Sciatic nerve (tissue), 2 donors: ENCODE results near the gene ALDH1L2. TPM values are rescaled to one million over a fixed set of nuclear protein-coding genes. Genes with fewer than 3 reads are reported as not detected.
"Not testable (repeated sequence)": the region's sequence is repeated elsewhere in the genome, so short reads cannot be mapped to it uniquely, and the experiment has no call there.

Experiments used
- ATAC-seq: fragments of 200-7000 bp; cut with Tn5 transposase; one replicate; pipeline ENCODE4 v1.9.1; 2020; ENCODE audit warnings: mild to moderate bottlenecking, moderate library complexity
- DNase-seq: peaks from one replicate; pipeline ENCODE4 v3.0.0-alpha.2; 2020; ENCODE audit warnings: low spot score
- intact Hi-C: fragments of 100-400 bp; cut with DNase I; formaldehyde crosslinking; loops from one replicate; pipeline ENCODE4 v1.14.2; 2022
- total RNA-seq: library from RNA; stranded (reverse); fragmentation: NEBNext Ultra II Directional; extraction: Animal tissue kit (Norgen Biotek cat#: 25700); gene quantifications from one replicate; pipeline ENCODE4 v1.2.1, GENCODE V29; 2021
- donor health status: DM: no; HTN: no; CAD: no.
- donor health status: DM: no; HTN: no; CAD: no.

ALDH1L2 gene
- 11.3 TPM for total RNA-seq

GRCh38 chr12:105084251-105085250 lies at the start of gene ALDH1L2:
Gene ALDH1L2, minus strand, starts transcription at chr12:105084458. Its CDS starts 22 bp downstream, at chr12:105084436.
- DNase-seq (peak; percentile 90), ATAC-seq (peak; percentile 95)
- intact Hi-C loops = no loop called here

GRCh38 chr12:105120551-105120950 lies 36.3 kb upstream of the ALDH1L2 start:
- intact Hi-C loops = no loop called here
- DNase-seq (no peak), ATAC-seq (no peak)

GRCh38 chr12:105116969-105117368 lies 32.7 kb upstream of the ALDH1L2 start:
- intact Hi-C loops = no loop called here
- DNase-seq (no peak), ATAC-seq (no peak)

GRCh38 chr12:105113094-105113493 lies 28.8 kb upstream of the ALDH1L2 start:
- DNase-seq (no peak), ATAC-seq (no peak)
- intact Hi-C loops = no loop called here

- intact Hi-C loops = no loop called here
- no peak for ATAC-seq
- no peak for DNase-seq
These were observed 26.6 kb upstream of the ALDH1L2 start for GRCh38 chr12:105110851-105111250.

GRCh38 chr12:105109465-105110212 lies 25.4 kb upstream of the ALDH1L2 start:
- no peak for ATAC-seq
- intact Hi-C loops = no loop called here
- DNase-seq = no peak

- intact Hi-C loops = no loop called here
These were observed 23.5 kb upstream of the ALDH1L2 start, which contains the start of gene WASHC4 for GRCh38 chr12:105107494-105108371. Gene WASHC4, plus strand, starts transcription at chr12:105107731. Its CDS starts 70 bp downstream, at chr12:105107801.

GRCh38 chr12:105107171-105107493 lies 22.9 kb upstream of the ALDH1L2 start:
- ATAC-seq = peak; percentile 42
- intact Hi-C loops = no loop called here
- DNase-seq = no peak

More at GRCh38 chr12:105107494-105108371, 23.5 kb upstream of the ALDH1L2 start, which contains the start of gene WASHC4:
- peak; percentile 97 for DNase-seq
- peak; percentile 99 for ATAC-seq

- DNase-seq = no peak
- intact Hi-C loops = no loop called here
- no peak for ATAC-seq
These were observed 22.4 kb upstream of the ALDH1L2 start for GRCh38 chr12:105106621-105107020.

- intact Hi-C loops = no loop called here
- ATAC-seq (no peak), DNase-seq (no peak)
These were observed 20.5 kb upstream of the ALDH1L2 start for GRCh38 chr12:105104762-105105161.

- DNase-seq = no peak
- intact Hi-C loops = no loop called here
- ATAC-seq = no peak
These were observed 18.4 kb upstream of the ALDH1L2 start for GRCh38 chr12:105102673-105103072.

GRCh38 chr12:105100998-105101397 lies 16.7 kb upstream of the ALDH1L2 start:
- ATAC-seq (peak; percentile 73), DNase-seq (no peak)
- intact Hi-C loops = no loop called here

GRCh38 chr12:105100207-105100985 lies 16.1 kb upstream of the ALDH1L2 start:
- no peak for DNase-seq
- peak; percentile 61 for ATAC-seq
- intact Hi-C loops = no loop called here

GRCh38 chr12:105099356-105099755 lies 15.1 kb upstream of the ALDH1L2 start:
- intact Hi-C loops = no loop called here
- ATAC-seq (no peak), DNase-seq (no peak)

- DNase-seq, intact Hi-C loops, ATAC-seq: not testable (repeated sequence)
These were observed 11.1 kb upstream of the ALDH1L2 start for GRCh38 chr12:105095338-105095737.

- intact Hi-C loops = no loop called here
- DNase-seq = no peak
- no peak for ATAC-seq
These were observed 8.1 kb upstream of the ALDH1L2 start for GRCh38 chr12:105092336-105092735.

- ATAC-seq (no peak), DNase-seq (no peak)
- intact Hi-C loops = no loop called here
These were observed 7.4 kb upstream of the ALDH1L2 start for GRCh38 chr12:105091476-105092206.
